LNCAP (cell line): ENCODE results near the gene AMOTL2.

Source experiments
- CTCF ChIP-seq: fragments of 450-650 bp; IDR thresholded peaks from 2 replicates; pipeline ENCODE4 v1.5.1; 2017; ENCODE audit warnings: mild to moderate bottlenecking

AMOTL2 gene

GRCh38 chr3:134374105-134374790 lies at the start of gene AMOTL2:
TSS of gene AMOTL2 (minus strand) at chr3:134374447. CDS start at chr3:134371433, 3,014 bp downstream.
- no peak for TF ChIP-seq CTCF

- TF ChIP-seq CTCF = no peak
Measured at GRCh38 chr3:134423153-134423552, 48.9 kb upstream of the AMOTL2 start.

GRCh38 chr3:134419960-134420321 lies 45.7 kb upstream of the AMOTL2 start:
- TF ChIP-seq CTCF = no peak

GRCh38 chr3:134419214-134419959 lies 45.1 kb upstream of the AMOTL2 start:
- no peak for TF ChIP-seq CTCF

GRCh38 chr3:134409041-134409440 lies 34.8 kb upstream of the AMOTL2 start:
- no peak for TF ChIP-seq CTCF

GRCh38 chr3:134407239-134407625 lies 33.0 kb upstream of the AMOTL2 start:
- TF ChIP-seq CTCF = no peak

- TF ChIP-seq CTCF = no peak
Measured at GRCh38 chr3:134406331-134407238, 32.3 kb upstream of the AMOTL2 start.
